WTC11 (cell line): Measurements from ENCODE around the gene CPNE2.

Source experiments
- CTCF ChIP-seq: fragments of 200-600 bp; IDR thresholded peaks from 2 replicates; pipeline ENCODE4 v1.8.0; 2022; ENCODE audit warnings: antibody characterized with exemption
- E2F1 ChIP-seq: sonication (generic); formaldehyde crosslinking; IDR thresholded peaks from 2 replicates; pipeline ENCODE4 v1.8.0; 2022; ENCODE audit warnings: mild to moderate bottlenecking, missing genetic modification reagents
- NR2C2 ChIP-seq: sonication (generic); formaldehyde crosslinking; IDR thresholded peaks from 2 replicates; pipeline ENCODE4 v1.8.0; 2022; ENCODE audit warnings: mild to moderate bottlenecking, missing genetic modification reagents

- TF ChIP-seq CTCF (no peak), E2F1 (CRISPR knock-in tag) (no peak), NR2C2 (CRISPR knock-in tag) (no peak)
These were observed 94.8 kb downstream of the CPNE2 start for GRCh38 chr16:57186872-57187854.
